NCI-H345 treated with DMSO at 0.1 percent for 48 hours (cell line): ENCODE measurements around the gene SPTLC2.

Experiments
- DNase-seq: peaks from one replicate; lab custom pipeline; 2025; ENCODE audit not compliant: unreplicated experiment; lab: John Stamatoyannopoulos, UW

SPTLC2 gene

DNA sequence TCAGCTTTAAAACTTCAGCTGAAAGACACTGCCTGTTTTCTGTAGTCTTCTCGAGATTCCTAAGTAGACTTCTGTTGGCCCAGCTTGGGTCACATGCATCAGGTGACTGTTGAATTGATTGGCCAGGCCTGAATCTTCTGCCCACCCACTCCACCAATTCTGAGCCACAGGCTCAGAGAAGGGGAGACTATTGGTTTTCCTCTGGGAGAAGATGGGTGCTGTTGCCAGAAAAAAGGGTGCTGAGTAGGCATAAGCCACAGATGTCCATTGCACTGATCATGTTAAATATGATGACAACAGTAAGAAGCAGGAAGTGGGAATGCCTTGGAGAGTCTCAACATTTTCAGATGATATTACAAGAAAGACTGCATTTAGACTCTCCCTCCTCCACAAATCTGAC, 6.8 kb upstream of the SPTLC2 start:
- no peak for DNase-seq

DNA sequence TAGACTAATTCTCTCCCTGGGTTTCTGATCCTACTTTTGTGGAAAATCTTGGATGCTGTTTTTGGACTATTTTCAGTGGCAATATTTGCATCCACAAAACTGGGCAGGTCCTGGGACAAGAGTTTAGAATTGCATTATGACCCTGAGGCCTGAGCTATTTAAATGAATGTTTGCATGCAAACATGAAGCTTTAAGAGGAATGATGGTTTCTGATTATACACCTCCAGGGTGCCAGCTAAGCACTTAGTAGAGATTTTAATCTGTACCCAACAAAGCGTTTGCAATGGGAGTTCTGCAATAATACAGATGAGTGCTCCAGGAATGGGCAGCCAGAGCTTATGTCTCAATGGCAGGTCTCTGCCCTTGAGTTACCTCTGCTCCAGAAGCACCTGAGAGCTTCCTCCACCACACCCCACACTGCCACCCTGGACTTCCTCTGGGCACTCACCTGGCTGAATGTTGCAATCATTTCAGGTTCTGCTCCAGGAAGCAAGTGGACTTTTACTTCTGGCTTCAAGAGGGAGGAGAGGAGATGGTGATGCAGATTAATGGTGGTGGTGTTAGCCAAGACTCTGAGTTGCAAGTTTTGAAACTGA, 6.0 kb upstream of the SPTLC2 start:
- DNase-seq: no peak

DNA sequence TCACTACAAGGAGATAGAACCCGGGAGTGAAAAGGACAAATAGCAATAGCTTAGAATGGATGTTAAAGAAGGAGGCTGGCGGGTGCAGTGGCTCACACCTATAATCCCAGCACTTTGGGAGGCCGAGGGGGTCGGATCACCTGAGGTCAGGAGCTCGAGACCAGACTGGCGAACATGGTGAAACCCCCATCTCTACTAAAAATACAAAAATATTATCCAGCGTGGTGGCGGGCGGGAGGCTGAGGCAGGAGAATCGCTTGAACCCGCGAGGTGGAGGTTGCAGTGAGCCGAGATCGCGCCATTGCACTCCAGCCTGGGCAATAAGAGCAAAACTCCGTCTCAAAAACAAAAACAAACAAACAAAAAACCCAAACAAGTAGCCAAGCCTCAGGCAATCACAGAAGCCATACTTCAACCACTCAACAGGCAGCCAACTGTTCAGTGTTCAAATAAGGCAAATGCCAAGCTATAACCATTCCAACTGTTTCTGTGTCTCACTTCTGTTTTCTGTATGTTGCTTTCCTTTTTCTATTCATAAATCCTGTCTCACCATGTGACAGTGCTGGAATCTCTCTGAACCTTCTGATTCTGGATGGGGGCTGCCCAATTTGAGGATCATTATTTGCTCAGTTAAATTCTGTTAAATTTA, 3.9 kb upstream of the SPTLC2 start:
- DNase-seq: no peak

DNA sequence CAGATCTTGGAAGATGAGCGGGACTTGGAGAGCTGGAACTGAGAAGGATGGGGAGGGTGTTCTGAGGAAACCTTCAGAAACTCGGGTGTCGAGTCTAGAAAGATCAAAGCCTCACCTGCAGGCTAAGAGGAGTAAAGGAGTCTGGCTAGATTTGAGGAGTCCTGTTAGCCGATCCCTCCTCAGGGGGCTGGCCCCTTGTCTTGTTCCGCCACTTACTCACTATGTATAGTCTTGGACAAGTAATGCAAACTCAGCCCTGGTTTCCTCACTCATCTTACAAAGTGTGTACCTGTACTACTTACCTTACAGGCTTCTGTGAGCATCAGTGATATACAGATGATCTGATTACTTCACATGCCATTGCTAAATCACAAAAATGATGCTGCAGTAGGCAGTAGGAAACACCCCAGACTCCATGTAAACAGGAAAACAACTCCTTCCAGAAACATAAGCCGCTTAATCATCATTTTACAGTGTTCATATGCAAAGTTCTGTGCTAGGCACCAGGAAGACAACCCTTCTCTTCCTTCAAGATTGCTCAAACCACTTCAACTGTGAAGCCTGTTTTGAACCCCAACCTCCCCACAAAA, 2.0 kb upstream of the SPTLC2 start:
- DNase-seq: no peak

DNA sequence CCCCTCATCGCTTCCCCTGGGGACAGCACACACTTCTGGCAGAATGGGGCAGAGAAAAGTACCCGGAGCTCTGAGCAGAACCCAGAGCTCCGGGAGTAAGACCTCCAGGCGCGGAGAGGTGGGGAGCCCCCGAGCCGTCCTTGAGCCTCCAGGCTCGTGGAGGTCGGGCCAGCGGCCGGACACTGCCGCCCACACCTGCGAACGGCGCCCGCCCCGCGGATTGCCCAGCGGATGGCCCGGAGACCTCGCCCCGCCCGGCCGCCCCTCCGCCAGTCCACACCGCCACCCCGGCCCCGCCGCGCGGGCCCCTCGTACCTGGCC, 344 bp downstream of the SPTLC2 start:
- no peak for DNase-seq

DNA sequence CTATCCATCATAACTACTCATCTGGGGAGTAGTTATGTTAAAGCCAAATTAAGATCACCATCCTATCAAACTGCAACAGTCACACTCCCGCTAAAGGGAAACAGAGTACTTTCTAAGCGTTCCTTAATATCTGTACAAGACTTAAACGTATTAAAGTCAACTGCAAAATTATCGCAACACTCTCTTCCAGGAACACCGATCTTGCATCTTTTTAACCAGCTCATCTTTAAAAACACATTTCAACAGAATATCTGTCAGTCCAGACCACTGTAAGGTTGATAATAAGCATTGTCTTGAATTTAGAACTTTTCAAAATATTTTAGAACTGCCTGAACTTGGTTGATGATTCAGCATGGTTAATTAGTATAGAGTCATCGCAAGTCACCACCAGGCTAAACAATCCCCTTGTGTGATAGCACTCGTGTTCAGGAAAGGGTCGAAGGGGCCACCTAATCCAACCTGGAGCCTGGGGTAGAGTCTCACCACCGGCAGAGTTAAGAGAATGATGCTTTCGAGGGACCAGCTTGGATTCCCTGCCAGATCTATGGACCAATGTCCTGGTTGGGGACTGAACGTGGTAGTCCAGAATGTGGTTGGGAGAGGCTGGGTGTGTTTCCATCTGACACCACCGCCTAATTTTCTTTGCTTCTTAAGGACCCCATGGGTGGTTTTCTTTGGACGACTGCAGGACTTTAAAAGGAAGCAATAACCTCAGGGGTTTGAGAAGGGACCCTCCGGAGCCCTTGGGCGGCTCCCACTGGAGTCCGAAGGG, 890 bp downstream of the SPTLC2 start:
- DNase-seq: no peak

DNA sequence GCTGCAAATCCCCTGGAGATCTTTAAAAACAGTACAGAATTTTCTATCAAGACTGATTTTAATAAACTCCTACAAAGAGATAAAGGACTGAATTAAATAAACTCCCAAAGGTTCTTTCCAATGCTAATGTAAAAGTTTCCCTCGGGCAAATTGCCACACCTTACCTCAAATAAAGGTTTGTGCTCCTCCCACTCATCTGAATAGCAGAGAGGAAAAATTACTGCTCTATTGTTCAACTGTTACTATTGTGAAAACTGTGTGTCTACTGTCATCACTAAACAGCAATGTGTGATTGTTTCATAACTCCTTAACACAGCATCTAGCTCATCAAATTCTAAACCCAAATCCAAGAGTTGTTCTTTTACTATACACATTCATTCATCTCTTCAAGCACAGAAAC, 3.2 kb downstream of the SPTLC2 start:
- DNase-seq: no peak

DNA sequence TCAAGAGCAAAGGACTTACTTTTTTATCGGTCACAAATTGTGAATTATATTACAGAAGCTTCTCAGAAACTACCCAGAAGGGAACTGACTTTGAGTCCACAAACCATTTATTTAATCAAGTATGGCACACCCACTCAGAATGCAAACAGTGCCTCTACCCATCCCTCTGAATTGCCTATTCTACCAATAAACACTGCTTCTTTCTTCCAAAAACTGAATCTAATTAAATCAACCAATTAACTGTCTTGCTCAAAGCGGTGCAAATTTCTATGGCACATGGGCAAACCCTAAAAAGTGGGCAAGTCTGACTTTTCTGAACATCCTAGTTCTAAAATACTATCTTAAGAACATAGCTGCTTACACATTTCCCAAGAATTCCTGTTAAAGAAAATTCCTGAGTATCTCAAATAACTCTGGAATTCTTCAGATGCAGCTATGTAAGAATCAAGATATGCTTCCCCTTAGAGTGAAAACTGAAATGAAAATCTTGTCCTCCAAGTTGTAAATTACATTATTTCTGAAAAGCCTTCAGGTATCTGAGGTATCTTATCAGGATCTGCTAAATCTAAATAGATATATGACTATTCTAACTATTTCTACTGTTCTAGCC, 4.3 kb downstream of the SPTLC2 start:
- no peak for DNase-seq

DNA sequence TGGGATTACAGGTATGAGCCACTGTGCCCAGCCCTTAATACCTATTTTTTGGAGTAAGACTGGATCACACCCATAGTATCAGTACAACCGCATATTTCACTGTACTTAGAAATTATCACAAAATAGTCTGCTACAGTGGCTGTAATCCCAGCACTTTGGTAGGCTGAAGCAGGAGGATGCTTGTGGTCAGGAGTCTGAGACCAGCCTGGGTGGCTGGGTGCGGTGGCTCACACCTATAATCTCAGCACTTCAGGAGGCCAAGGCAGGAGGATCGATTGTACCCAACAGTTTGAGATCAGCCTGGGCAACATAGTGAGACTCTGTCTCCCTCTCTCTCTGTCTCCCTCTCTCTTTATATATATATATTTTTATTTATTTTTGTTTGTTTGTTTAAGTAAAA, 5.9 kb downstream of the SPTLC2 start:
- DNase-seq: no peak

DNA sequence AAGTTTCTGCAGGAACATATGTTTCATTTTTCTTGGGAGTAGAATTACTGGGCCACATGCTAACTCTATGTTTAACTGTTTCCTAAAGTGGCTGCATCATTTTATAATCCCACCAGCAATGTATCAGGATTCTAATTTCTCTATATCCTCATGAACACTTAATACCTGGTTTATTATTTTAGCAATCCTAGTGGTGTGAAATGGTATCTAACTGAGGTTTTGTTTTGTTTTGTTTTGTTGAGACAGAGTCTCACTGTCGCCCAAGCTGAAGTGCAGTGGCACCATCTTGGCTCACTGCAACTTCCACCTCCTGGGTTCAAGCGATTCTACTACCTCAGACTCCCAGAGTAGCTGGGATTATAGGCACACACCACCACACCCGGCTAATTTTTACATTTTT, 6.5 kb downstream of the SPTLC2 start:
- no peak for DNase-seq

DNA sequence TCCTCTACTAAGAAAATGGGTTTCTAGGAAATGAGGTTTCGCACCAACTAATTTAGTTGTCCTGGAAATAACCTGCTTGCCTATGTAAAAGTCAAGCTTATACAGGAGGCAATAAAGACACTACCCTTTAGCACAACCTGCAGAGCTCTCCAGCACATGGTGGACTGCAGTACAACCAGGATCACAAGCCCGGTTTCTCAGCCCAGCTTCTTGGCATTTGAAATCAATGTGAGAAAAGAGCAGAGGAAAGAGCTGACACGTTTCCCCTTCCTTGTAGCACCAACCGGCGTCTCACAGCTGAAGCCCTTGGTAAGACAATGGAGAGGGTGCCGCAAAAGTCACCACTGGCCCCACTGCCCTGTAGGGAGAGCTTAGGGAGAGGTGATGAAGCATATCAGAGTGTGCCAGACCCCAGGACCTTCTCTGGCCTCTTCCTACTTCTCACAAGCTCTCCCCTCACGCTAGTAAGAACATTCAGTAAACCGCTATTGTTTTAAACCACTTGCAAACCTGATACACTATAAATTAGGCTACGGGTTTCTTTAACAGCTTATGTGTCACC, 8.6 kb downstream of the SPTLC2 start:
- no peak for DNase-seq

DNA sequence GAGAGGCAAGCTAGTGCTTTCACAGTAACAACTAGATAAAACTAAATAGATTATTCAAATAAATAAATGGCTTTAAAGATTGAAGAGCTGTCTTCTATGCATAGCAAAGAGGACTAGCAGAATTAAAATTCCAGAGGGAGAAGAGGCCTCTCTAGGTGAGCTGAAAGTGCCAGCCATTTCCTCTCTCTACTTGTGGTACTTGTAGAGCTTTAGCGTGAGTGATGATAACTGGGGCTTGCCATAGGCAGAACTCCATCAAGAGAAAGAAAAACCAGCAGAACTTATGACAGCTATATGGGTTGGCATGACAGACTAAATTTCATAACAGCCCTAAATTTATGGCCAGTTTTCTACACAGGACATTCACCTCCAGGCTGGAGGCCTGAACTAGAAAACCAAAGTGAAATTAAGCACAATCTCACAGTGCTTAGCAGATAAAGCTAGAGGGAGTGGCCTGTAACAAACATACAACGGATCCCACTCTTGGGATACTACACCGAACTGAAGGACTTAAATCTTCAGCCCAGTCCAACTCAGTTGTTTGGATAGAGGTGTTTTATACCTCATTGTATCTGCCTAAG, 11.0 kb downstream of the SPTLC2 start:
- no peak for DNase-seq

DNA sequence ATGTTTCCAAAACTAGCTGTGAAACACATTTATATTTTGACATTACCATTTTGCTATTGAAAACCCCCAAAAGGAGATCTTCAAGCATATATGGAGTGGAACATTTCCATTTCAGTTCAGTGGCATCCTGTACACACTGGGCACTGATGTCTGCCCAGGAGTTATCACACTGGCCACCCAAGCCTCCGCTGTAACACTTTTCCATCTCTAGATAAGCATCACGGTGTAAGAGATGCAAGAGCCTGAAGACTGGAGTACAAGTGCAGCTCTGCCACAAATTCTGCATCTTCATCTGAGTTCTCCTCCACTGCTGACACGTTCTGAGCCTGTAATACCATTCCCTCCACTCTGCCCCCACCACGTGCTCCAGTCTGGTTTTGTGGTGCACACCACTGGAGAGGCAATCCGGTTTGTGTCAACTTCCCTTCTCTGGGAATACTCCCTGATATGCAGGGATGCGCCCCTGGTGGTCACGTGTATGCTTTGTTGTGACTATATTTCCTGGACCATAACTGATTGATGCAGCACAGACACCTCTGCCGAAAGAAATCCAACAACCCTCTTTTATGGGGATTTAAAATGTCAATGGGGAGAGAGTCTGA, 12.7 kb downstream of the SPTLC2 start:
- DNase-seq: no peak

DNA sequence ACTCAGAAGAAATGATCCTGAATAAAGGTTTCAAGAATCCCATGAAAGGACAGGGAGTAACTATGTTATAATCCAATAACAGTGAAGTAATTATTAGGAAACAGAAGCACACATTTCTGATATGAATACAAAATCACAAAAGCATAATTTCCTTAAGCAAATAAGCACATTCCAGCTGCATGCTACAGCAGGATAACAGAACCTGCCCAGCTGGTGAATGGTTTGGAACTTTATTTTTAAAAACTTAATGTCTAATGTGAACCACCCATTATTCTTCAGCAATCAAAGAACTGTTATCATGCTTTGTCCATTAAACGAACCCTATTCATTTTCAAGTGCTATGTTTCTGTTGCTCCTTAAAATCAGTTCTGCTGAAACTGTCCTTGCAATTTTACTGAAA, 13.4 kb downstream of the SPTLC2 start:
- DNase-seq: no peak

DNA sequence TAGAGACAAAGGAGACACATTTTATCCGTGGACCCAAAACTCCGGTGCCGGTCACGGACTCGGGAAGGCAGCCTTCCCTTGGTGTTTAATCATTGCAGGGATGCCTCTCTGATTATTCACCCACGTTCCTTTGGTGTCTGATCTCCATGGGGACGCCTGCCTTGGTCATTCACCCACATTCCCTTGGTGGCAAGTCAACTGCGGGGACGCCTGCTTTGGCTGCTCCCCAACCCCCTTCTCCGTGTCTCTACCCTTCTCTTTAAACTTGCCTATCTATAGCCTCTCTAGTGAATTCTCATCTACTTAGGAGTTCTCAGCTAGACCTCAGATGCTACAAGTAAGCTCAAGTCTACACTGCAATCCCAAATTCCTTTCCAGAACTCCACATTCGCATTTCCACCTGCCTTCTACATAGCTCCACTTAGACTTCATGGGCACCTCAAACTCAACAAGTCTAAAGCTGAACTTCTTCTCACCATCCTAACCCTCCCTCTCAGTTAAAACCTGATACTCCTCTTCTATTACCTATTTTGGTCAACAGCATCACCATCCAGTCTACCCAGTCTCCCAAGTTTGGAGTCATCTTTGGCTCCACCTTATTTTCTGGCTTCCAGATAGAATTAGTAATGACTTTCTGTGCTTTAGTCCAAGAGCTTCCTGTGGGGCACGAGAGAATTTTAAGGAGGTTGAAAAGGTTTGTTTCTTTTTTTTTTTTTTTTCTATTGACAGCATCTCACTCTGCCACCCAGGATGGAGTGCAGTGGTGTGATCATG, 14.4 kb downstream of the SPTLC2 start:
- DNase-seq: no peak

DNA sequence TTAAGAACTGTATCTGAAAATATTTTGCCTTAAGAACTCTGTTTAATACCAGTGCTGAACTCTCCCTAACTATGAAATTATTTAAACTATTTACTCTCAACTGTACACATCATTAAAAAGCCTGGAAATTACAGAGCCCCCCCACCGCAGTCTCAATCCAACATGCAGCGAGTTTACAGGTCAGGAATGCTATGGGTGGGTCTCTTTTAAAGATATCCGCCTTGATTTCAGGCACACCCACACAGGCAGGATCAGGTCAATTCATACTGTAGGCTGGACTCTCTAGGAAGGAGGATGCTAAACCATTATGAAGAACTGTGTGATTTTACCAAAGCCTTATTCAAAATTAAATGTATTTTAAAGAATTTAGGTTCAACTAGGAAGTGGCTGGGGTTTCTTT, 16.5 kb downstream of the SPTLC2 start:
- no peak for DNase-seq

DNA sequence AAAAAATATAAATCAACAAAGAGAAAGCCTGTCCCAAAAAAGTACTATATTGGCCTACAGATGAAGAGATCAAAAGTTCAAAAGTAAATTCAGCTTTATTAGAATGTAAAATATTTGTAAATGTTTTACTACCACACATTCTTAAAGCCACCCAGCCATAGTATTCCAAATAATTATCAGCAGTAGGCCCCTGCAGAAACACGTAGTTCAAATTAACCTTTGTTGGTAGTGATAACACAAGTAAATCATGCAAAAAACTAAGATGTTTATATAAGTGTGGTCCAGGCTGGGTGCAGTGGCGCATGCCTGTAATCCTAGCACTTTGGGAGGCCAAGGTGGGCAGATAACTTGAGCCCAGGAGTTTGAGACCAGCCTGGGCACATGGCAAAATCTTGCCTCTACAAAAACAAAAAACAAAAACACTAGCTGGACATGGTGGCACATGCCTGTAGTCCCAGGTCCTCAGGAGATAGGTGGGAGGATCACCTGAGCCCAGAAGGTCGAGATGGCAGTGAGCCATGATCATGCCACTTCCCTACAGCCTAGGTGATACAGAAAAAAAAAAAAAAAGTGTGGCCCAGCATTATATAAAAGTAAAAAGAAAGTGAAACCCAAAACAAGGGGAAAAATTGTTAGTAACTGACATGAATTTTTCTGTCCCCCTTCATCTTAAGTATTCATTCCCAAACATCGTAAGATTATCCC, 17.9 kb downstream of the SPTLC2 start:
- no peak for DNase-seq

DNA sequence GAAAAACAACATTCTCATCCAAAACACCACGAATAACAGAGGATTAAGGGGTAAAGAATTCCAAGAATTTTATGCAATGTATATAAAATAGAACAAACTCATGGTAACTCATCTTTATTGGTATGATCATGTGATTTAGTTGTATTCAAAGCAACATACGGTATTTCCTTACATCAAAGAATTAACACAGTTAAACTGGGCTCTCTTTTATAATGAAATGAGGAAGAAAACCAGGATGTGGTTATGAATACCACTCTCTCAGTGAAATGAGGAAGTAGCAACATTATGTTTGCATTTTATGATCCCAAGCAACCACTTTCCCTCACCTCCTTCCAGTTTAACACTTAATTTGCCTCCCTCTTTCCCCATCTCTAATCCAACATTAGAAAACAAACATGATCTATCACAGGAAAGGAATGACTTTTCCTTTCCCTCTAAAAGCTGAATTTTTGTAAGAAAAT, 22.9 kb downstream of the SPTLC2 start:
- no peak for DNase-seq

DNA sequence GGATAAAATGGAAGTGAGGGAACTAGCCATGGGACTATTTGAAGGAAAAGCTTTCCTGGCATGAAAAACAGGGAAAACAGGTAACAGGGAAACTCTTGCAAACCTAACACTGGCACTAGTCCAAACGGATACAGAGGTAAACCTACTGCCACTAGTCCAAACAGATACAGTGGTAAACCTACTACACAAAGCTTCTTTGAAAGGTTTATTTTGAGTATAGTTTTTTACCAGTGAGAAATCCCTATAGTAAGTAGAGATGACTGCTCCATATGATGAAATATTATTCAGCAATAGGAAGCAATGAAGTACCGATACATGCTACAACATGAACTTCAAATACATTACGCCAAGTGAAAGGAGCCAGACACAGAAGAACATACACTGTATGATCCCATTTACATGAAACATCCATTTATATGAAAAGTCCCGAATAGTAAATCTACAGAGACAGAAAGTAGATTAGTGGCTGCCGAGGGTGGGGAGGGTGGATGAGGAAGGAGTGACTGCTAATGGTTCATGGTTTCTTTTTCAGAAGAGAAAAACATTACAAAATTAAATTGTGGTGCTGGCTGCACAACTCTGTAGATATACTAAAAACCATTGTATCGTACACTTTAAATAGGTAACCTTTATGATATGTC, 25.5 kb downstream of the SPTLC2 start:
- DNase-seq: no peak
